CD14-positive monocyte (primary cell): ENCODE results near the gene CLDN22. TPM values are rescaled to one million over a fixed set of nuclear protein-coding genes. Genes with fewer than 3 reads are reported as not detected.

Experiments
- DNase-seq, 3 donors: peaks; one replicate each; pipeline ENCODE4 v3.0.0-alpha.2; 2011 to 2022
- H2AFZ ChIP-seq: 2 replicates; pipeline ENCODE4 v1.6.0; 2012; ENCODE audit warnings: mild to moderate bottlenecking, low read depth, low read length, inconsistent platforms; ENCODE audit not compliant: insufficient read depth, poor library complexity, severe bottlenecking
- H3K27ac ChIP-seq, 2 donors: 1 replicate in 1 of 2; 2 replicates in 1 of 2; pipeline ENCODE4 v1.5.1; 2012 to 2013; ENCODE audit warnings: low read length in 2 of 2, control low read depth in 1 of 2, inconsistent platforms in 1 of 2, low read depth in 1 of 2, mild to moderate bottlenecking in 1 of 2
- H3K27me3 ChIP-seq, 2 donors: one replicate each; pipeline versions ENCODE4 v1.6.0 to v1.6.1; 2011 to 2013; ENCODE audit warnings: low read length in 2 of 2; ENCODE audit not compliant: control insufficient read depth in 2 of 2, insufficient read depth in 2 of 2
- H3K36me3 ChIP-seq, 2 donors: replicated peaks in 1 of 2; 1 replicate in 1 of 2; 2 replicates in 1 of 2; pipeline versions ENCODE4 v1.5.1 to v1.6.1; 2012 to 2013; ENCODE audit warnings: low read length in 2 of 2, control low read depth in 1 of 2, inconsistent platforms in 1 of 2, mild to moderate bottlenecking in 1 of 2; ENCODE audit not compliant: insufficient read depth in 2 of 2, control insufficient read depth in 1 of 2
- H3K4me1 ChIP-seq, 2 donors: 1 replicate in 1 of 2; 2 replicates in 1 of 2; pipeline versions ENCODE4 v1.5.1 to v1.6.1; 2012 to 2013; ENCODE audit warnings: low read length in 2 of 2, control low read depth in 1 of 2, inconsistent platforms in 1 of 2, mild to moderate bottlenecking in 1 of 2, moderate library complexity in 1 of 2; ENCODE audit not compliant: insufficient read depth in 2 of 2, control insufficient read depth in 1 of 2
- H3K4me2 ChIP-seq: replicated peaks from 2 replicates; pipeline ENCODE3; 2012; ENCODE audit warnings: low read length, moderate library complexity, mild to moderate bottlenecking; ENCODE audit not compliant: poor library complexity, severe bottlenecking; ENCODE audit errors: extremely low read depth
- H3K4me3 ChIP-seq, 3 experiments: fragments of 200-600 bp in 1 of 3; sonication (generic) in 1 of 3; replicated peaks in 1 of 3; 1 replicate in 2 of 3; 2 replicates in 1 of 3; pipeline ENCODE4 v1.5.1; 2011 to 2013; ENCODE audit warnings: low read length in 3 of 3, mild to moderate bottlenecking in 3 of 3, control low read depth in 2 of 3, low read depth in 2 of 3, inconsistent platforms in 1 of 3, moderate library complexity in 1 of 3
- H3K79me2 ChIP-seq: 2 replicates; pipeline ENCODE4 v1.6.0; 2012; ENCODE audit warnings: mild to moderate bottlenecking, control low read depth, inconsistent platforms, low read length, moderate library complexity; ENCODE audit not compliant: insufficient read depth
- H3K9ac ChIP-seq: 2 replicates; pipeline ENCODE4 v1.6.0; 2017; ENCODE audit warnings: low read length, mild to moderate bottlenecking; ENCODE audit not compliant: insufficient read depth, poor library complexity, severe bottlenecking
- H3K9me3 ChIP-seq, 2 donors: replicated peaks in 1 of 2; 1 replicate in 1 of 2; 2 replicates in 1 of 2; pipeline versions ENCODE4 v1.5.1 to v1.6.1; 2012 to 2013; ENCODE audit warnings: low read length in 2 of 2, control low read depth in 1 of 2; ENCODE audit not compliant: control insufficient read depth in 1 of 2, insufficient read depth in 1 of 2
- H4K20me1 ChIP-seq: 2 replicates; pipeline ENCODE4 v1.6.0; 2012; ENCODE audit warnings: mild to moderate bottlenecking, low read length, control low read depth, moderate library complexity; ENCODE audit not compliant: insufficient read depth
- H3K27ac Mint-ChIP-seq, 7 donors: one replicate each; pipeline ENCODE4 v1.8.0; 2020; ENCODE audit warnings: mild to moderate bottlenecking in 7 of 7, mixed read lengths in 7 of 7, moderate library complexity in 6 of 7, inconsistent platforms in 2 of 7
- H3K27me3 Mint-ChIP-seq, 3 donors: one replicate each; pipeline ENCODE4 v1.8.0; 2021 to 2022; ENCODE audit warnings: low read depth in 3 of 3, mild to moderate bottlenecking in 3 of 3, mixed read lengths in 3 of 3, moderate library complexity in 3 of 3, inconsistent platforms in 1 of 3
- H3K36me3 Mint-ChIP-seq, 2 donors: one replicate each; pipeline ENCODE4 v1.8.0; 2020; ENCODE audit warnings: mixed read lengths in 2 of 2, inconsistent platforms in 1 of 2, mild to moderate bottlenecking in 1 of 2
- H3K4me1 Mint-ChIP-seq: one replicate; pipeline ENCODE4 v1.8.0; 2020; ENCODE audit warnings: mild to moderate bottlenecking, mixed read lengths
- H3K4me3 Mint-ChIP-seq, 2 donors: one replicate each; pipeline ENCODE4 v1.8.0; 2020; ENCODE audit warnings: mild to moderate bottlenecking in 2 of 2, mixed read lengths in 2 of 2, moderate library complexity in 1 of 2
- H3K9me3 Mint-ChIP-seq, 7 donors: one replicate each; pipeline ENCODE4 v1.8.0; 2020 to 2022; ENCODE audit warnings: mixed read lengths in 7 of 7, mild to moderate bottlenecking in 6 of 7, moderate library complexity in 6 of 7, inconsistent platforms in 2 of 7
- CTCF ChIP-seq: fragments of 200-600 bp; IDR thresholded peaks from one replicate; pipeline ENCODE4 v1.8.0; 2022; ENCODE audit warnings: antibody characterized with exemption, mild to moderate bottlenecking
- WGBS: methylation state at CpG from one replicate; pipeline ENCODE4 v1.1.5; 2013; ENCODE audit warnings: missing lambda C conversion rate; ENCODE audit not compliant: insufficient coverage; 5-methylcytosine and 5-hydroxymethylcytosine counted together
- intact Hi-C, 2 donors: fragments of 100-400 bp; cut with micrococcal nuclease; formaldehyde crosslinking; loops; one replicate each; pipeline versions ENCODE4 v1.15.0 to v1.15.1; 2023
- polyA plus RNA-seq, 3 donors: library from polyadenylated mRNA; depleted of rRNA in 1 of 3; unstranded in 2 of 3; stranded (reverse) in 1 of 3; fragments of 300-500 nt in 2 of 3; fragments of >200 nt in 1 of 3; fragmentation: Illumina TruSeq in 2 of 3; gene quantifications; 1 replicate in 2 of 3; 2 replicates in 1 of 3; pipeline ENCODE4 v1.2.3, GENCODE V29; 2012 to 2021

The CLDN22 gene
- polyA plus RNA-seq, 3 donors, result not detected

DNA sequence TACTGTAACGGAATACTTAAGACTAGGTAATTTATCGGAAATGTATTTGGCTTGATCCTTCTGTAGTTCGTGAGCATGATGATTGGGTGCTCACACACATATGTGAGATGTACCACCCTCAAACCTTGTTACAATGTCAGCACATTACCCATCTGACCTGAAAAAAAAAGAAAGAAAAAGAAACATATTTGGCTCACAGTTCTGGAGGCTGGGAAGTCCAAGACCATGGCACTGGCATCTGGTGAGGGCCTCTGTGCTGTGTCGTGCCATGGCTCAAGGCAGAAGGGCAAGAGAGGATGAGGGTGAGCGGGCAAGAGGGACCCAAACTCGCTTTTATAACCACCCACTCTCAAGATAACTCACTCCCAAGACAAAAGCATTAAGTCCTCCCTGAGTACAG lies 9.2 kb upstream of the CLDN22 start:
- no peaks in the 10 kb centered on the region for H3K4me1 ChIP-seq
- H3K36me3 ChIP-seq, result no peaks in the 10 kb centered on the region
- DNase-seq, result no peak
- Mint-ChIP-seq H3K4me1 (no peaks in the 10 kb centered on the region), H3K36me3 (no peaks in the 10 kb centered on the region), H3K9me3 (peaks cover 0 to 4% (median 0%) of the 10 kb centered on the region in 7 donors), H3K27ac (no peak overlapping the region), H3K4me3 (no peak overlapping the region), H3K27me3 (peaks cover 2 to 6% (median 5%) of the 10 kb centered on the region in 3 donors)
- H4K20me1 ChIP-seq, result no peaks in the 10 kb centered on the region
- H3K9me3 ChIP-seq, result no peaks in the 10 kb centered on the region
- H2AFZ ChIP-seq, result no peak overlapping the region
- WGBS, result 100% methylated on average over 2 of the region's 6 CpGs
- H3K4me3 ChIP-seq, result no peak overlapping the region
- H3K9ac ChIP-seq, result no peak overlapping the region
- no peaks in the 10 kb centered on the region for H3K79me2 ChIP-seq
- no peak overlapping the region for H3K4me2 ChIP-seq
- no peak for TF ChIP-seq CTCF
- intact Hi-C loops, result no loop called here
- no peak overlapping the region for H3K27ac ChIP-seq
- no peaks in the 10 kb centered on the region for H3K27me3 ChIP-seq

DNA sequence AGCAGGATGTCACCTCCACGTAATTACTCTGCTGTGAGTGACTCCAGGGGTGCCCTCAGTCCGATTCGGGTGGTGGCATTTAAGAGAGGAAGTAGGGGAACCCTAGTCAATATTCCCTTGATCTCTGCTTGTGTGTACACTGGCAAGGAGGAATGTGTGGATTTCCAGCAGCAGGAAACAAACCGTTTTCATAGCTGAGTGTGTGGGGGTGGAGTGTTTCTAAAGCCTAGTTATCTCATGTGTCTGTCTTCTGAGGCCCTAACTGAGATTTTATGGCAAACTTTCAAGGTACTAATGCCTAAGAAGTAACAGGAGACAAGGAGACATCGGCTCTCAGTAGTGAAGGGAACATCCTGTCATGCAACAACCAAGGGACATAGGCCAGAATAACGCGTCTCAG lies 8.8 kb upstream of the CLDN22 start:
- H3K27ac ChIP-seq, result no peak overlapping the region
- no peak overlapping the region for H3K4me3 ChIP-seq
- H3K4me3 Mint-ChIP-seq, result no peak overlapping the region
- H3K36me3 Mint-ChIP-seq, result no peaks in the 10 kb centered on the region
- H3K9ac ChIP-seq, result no peak overlapping the region
- H3K4me1 Mint-ChIP-seq, result no peaks in the 10 kb centered on the region
- H3K9me3 Mint-ChIP-seq, result peaks cover 0 to 4% (median 0%) of the 10 kb centered on the region in 7 donors
- H3K79me2 ChIP-seq, result no peaks in the 10 kb centered on the region
- H3K27me3 ChIP-seq, result no peaks in the 10 kb centered on the region
- no peaks in the 10 kb centered on the region for H3K9me3 ChIP-seq
- no peaks in the 10 kb centered on the region for H3K4me1 ChIP-seq
- no peaks in the 10 kb centered on the region for H3K36me3 ChIP-seq
- H3K27ac Mint-ChIP-seq, result peak overlapping the region in 1 of 7 donors; percentile 26
- H4K20me1 ChIP-seq, result no peaks in the 10 kb centered on the region
- no peak overlapping the region for H3K4me2 ChIP-seq
- no peak for TF ChIP-seq CTCF
- H2AFZ ChIP-seq, result no peak overlapping the region
- no peak for DNase-seq
- peaks cover 2 to 6% (median 5%) of the 10 kb centered on the region in 3 donors for H3K27me3 Mint-ChIP-seq
- WGBS, result 78% methylated on average over 7 of the region's 7 CpGs
- intact Hi-C loops, result no loop called here
